Ectodermal cell (in vitro differentiated cells): ENCODE measurements around the gene HS3ST3B1.

ENCODE experiments used
- H3K27ac ChIP-seq: 2 replicates; pipeline ENCODE4 v1.7.0; 2013; ENCODE audit warnings: mild to moderate bottlenecking, low read depth, low read length; ENCODE audit not compliant: insufficient read depth, poor library complexity, severe bottlenecking
- H3K27me3 ChIP-seq: 2 replicates; pipeline ENCODE4 v1.7.0; 2013; ENCODE audit warnings: mild to moderate bottlenecking, low read length; ENCODE audit not compliant: insufficient read depth, control insufficient read depth, poor library complexity, severe bottlenecking
- H3K36me3 ChIP-seq: one replicate; pipeline ENCODE4 v1.7.0; 2013; ENCODE audit warnings: low read length; ENCODE audit not compliant: control insufficient read depth, insufficient read depth
- H3K4me1 ChIP-seq: one replicate; pipeline ENCODE4 v1.7.0; 2013; ENCODE audit warnings: low read length; ENCODE audit not compliant: control insufficient read depth, insufficient read depth
- H3K4me3 ChIP-seq: 2 replicates; pipeline ENCODE4 v1.7.0; 2013; ENCODE audit warnings: low read depth, low read length, control low read depth; ENCODE audit not compliant: insufficient read depth
- H3K9me3 ChIP-seq: 2 replicates; pipeline ENCODE4 v1.7.0; 2013; ENCODE audit warnings: mild to moderate bottlenecking, low read length, moderate library complexity; ENCODE audit not compliant: control insufficient read depth
- WGBS, 2 experiments: methylation state at CpG; one replicate each; pipeline ENCODE4 v1.1.7; 2013; ENCODE audit warnings: missing lambda C conversion rate in 2 of 2; 5-methylcytosine and 5-hydroxymethylcytosine counted together

The HS3ST3B1 gene

GRCh38 chr17:14353861-14354474 lies 53.1 kb downstream of the HS3ST3B1 start:
- H3K36me3 ChIP-seq: no peaks in the 10 kb centered on the region
- no peaks in the 10 kb centered on the region for H3K4me1 ChIP-seq
- H3K27me3 ChIP-seq: no peaks in the 10 kb centered on the region
- no peaks in the 10 kb centered on the region for H3K9me3 ChIP-seq
- WGBS, 2 experiments: 89 to 90% methylated on average over 5 of the region's 5 CpGs
- no peak overlapping the region for H3K4me3 ChIP-seq
- H3K27ac ChIP-seq: no peak overlapping the region

- Histone ChIP-seq H3K9me3 (no peaks in the 10 kb centered on the region), H3K4me3 (no peak overlapping the region), H3K27ac (no peak overlapping the region), H3K4me1 (no peaks in the 10 kb centered on the region), H3K36me3 (no peaks in the 10 kb centered on the region), H3K27me3 (no peaks in the 10 kb centered on the region)
- 87 to 97% methylated on average over 2 of the region's 2 CpGs for WGBS, 2 experiments
Observed at GRCh38 chr17:14354807-14355206, 53.9 kb downstream of the HS3ST3B1 start.

GRCh38 chr17:14355556-14355955 lies 54.7 kb downstream of the HS3ST3B1 start:
- Histone ChIP-seq H3K36me3 (no peaks in the 10 kb centered on the region), H3K9me3 (no peaks in the 10 kb centered on the region), H3K4me3 (no peak overlapping the region), H3K27ac (no peak overlapping the region), H3K4me1 (no peaks in the 10 kb centered on the region), H3K27me3 (no peaks in the 10 kb centered on the region)

GRCh38 chr17:14359163-14360020 lies 58.5 kb downstream of the HS3ST3B1 start:
- 81 to 84% methylated on average over 8 of the region's 8 CpGs for WGBS, 2 experiments

GRCh38 chr17:14360856-14361255 lies 60.0 kb downstream of the HS3ST3B1 start:
- Histone ChIP-seq H3K4me1 (no peaks in the 10 kb centered on the region), H3K27me3 (no peaks in the 10 kb centered on the region), H3K4me3 (no peak overlapping the region), H3K36me3 (no peaks in the 10 kb centered on the region), H3K27ac (no peak overlapping the region), H3K9me3 (no peaks in the 10 kb centered on the region)
- WGBS, 2 experiments: 83 to 94% methylated on average over 3 to 4 of the region's 4 CpGs

More at GRCh38 chr17:14359163-14360020, 58.5 kb downstream of the HS3ST3B1 start:
- H3K4me1 ChIP-seq: no peaks in the 10 kb centered on the region
- H3K27ac ChIP-seq: no peak overlapping the region
- no peak overlapping the region for H3K4me3 ChIP-seq
- no peaks in the 10 kb centered on the region for H3K27me3 ChIP-seq
- H3K9me3 ChIP-seq: no peaks in the 10 kb centered on the region
- H3K36me3 ChIP-seq: no peaks in the 10 kb centered on the region

GRCh38 chr17:14361470-14361869 lies 60.6 kb downstream of the HS3ST3B1 start:
- 83 to 85% methylated on average over 2 of the region's 2 CpGs for WGBS, 2 experiments
- Histone ChIP-seq H3K9me3 (no peaks in the 10 kb centered on the region), H3K27me3 (no peaks in the 10 kb centered on the region), H3K36me3 (no peaks in the 10 kb centered on the region), H3K27ac (no peak overlapping the region), H3K4me1 (no peaks in the 10 kb centered on the region), H3K4me3 (no peak overlapping the region)

- Histone ChIP-seq H3K27me3 (no peaks in the 10 kb centered on the region), H3K9me3 (no peaks in the 10 kb centered on the region), H3K4me1 (no peaks in the 10 kb centered on the region), H3K27ac (no peak overlapping the region), H3K36me3 (no peaks in the 10 kb centered on the region), H3K4me3 (no peak overlapping the region)
- 95 to 96% methylated on average over 2 of the region's 2 CpGs for WGBS, 2 experiments
Observed at GRCh38 chr17:14361945-14362508, 61.1 kb downstream of the HS3ST3B1 start.

GRCh38 chr17:14366199-14366598 lies 65.3 kb downstream of the HS3ST3B1 start:
- WGBS, 2 experiments: 85 to 100% methylated on average over 2 to 3 of the region's 3 CpGs
- Histone ChIP-seq H3K9me3 (no peaks in the 10 kb centered on the region), H3K27ac (no peak overlapping the region), H3K27me3 (no peaks in the 10 kb centered on the region), H3K36me3 (no peaks in the 10 kb centered on the region), H3K4me1 (no peaks in the 10 kb centered on the region), H3K4me3 (no peak overlapping the region)

- Histone ChIP-seq H3K27me3 (no peaks in the 10 kb centered on the region), H3K9me3 (no peaks in the 10 kb centered on the region), H3K4me3 (no peak overlapping the region), H3K36me3 (no peaks in the 10 kb centered on the region), H3K4me1 (peaks cover 22% of the 10 kb centered on the region), H3K27ac (peak overlapping the region; percentile 45)
- WGBS, 2 experiments: 88 to 95% methylated on average over 6 of the region's 6 CpGs
Observed at GRCh38 chr17:14372461-14372860, 71.6 kb downstream of the HS3ST3B1 start.

- H3K9me3 ChIP-seq: no peaks in the 10 kb centered on the region
- no peaks in the 10 kb centered on the region for H3K36me3 ChIP-seq
- H3K4me1 ChIP-seq: peaks cover 22% of the 10 kb centered on the region
- 29 to 40% methylated on average over 9 to 10 of the region's 10 CpGs for WGBS, 2 experiments
- H3K27ac ChIP-seq: peak overlapping the region; percentile 45
- H3K27me3 ChIP-seq: no peaks in the 10 kb centered on the region
- no peak overlapping the region for H3K4me3 ChIP-seq
Observed at GRCh38 chr17:14372905-14373613, 72.2 kb downstream of the HS3ST3B1 start.
